HUES6 (cell line): ENCODE data around the gene ACTR1A.

Experiments
- H3K27ac ChIP-seq: 2 replicates; pipeline ENCODE4 v1.7.0; 2013; ENCODE audit warnings: low read depth, mild to moderate bottlenecking, low read length, inconsistent platforms
- H3K27me3 ChIP-seq: 2 replicates; pipeline ENCODE4 v1.6.1; 2013; ENCODE audit warnings: low read length; ENCODE audit not compliant: control insufficient read depth, insufficient read depth
- H3K36me3 ChIP-seq: 2 replicates; pipeline ENCODE4 v1.6.1; 2013; ENCODE audit warnings: low read length; ENCODE audit not compliant: control insufficient read depth, insufficient read depth
- H3K4me1 ChIP-seq: 2 replicates; pipeline ENCODE4 v1.6.1; 2013; ENCODE audit warnings: low read length; ENCODE audit not compliant: control insufficient read depth, insufficient read depth
- H3K4me3 ChIP-seq: 2 replicates; pipeline ENCODE4 v1.5.1; 2013; ENCODE audit warnings: low read depth, low read length
- H3K9ac ChIP-seq: one replicate; pipeline ENCODE4 v1.6.1; 2013; ENCODE audit warnings: mild to moderate bottlenecking, low read length
- H3K9me3 ChIP-seq: 2 replicates; pipeline ENCODE4 v1.6.1; 2013; ENCODE audit warnings: low read depth, low read length; ENCODE audit not compliant: control insufficient read depth, insufficient read depth

The ACTR1A gene

DNA sequence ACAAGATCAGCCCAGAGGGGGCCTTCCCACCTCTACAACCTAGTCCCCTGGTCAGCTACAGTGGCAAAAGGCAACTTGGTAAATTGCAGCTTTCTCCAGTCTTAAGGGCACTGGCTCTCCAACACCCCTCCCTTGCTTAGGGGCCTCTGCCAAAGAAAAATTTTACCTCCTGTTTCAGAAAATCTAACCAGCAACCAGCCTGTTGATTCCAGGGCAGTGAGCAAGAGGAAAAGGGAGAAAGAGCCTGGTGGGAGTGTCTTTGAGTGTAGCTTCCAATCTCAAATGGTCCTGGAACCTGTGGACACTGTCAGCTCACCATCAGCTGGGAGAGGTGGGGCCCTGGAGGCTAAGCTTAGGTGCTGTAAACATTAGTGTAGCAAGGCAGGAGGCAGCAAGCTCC is 22.9 kb downstream of the ACTR1A start:
- Histone ChIP-seq H3K27me3 (no peaks in the 10 kb centered on the region), H3K36me3 (peaks cover 58% of the 10 kb centered on the region), H3K4me1 (no peaks in the 10 kb centered on the region), H3K4me3 (no peak overlapping the region), H3K27ac (no peak overlapping the region), H3K9ac (no peak overlapping the region), H3K9me3 (no peaks in the 10 kb centered on the region)

DNA sequence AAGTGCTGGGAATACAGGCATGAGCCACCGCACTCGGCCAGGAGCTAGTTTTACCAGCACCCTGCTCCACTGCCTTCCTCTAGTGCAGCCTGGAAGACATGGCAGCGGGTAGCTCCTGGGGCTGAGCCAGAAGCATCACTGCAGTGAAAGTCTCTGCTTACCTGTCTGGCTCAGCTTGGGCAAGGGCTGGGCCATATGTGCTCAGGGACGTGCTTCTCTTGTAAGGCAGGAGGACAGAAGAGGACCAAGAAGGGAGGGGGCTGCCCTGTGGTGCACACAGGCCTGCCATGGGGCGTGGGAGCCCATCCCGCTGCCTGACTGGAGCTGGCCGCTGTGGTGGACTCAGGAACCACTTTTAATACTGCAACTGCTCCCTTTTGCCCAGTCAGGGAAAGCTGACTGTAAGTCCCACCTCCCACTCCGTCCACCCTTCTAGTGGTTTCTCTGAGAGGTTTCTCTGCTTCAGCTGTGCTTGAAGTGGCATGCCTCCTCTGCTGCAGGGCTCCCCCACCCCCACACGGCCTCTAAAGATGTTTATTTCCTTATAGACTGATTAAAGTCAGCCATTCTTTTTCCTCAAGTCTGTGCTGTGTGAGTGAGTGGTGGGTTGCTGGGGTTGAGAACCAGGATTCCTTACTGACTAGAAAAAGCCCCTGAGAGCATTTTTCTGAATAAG is 25.9 kb downstream of the ACTR1A start:
- Histone ChIP-seq H3K27ac (no peak overlapping the region), H3K4me3 (no peak overlapping the region), H3K9me3 (no peaks in the 10 kb centered on the region), H3K27me3 (no peaks in the 10 kb centered on the region), H3K9ac (no peak overlapping the region), H3K4me1 (no peaks in the 10 kb centered on the region), H3K36me3 (peaks cover 27% of the 10 kb centered on the region)

DNA sequence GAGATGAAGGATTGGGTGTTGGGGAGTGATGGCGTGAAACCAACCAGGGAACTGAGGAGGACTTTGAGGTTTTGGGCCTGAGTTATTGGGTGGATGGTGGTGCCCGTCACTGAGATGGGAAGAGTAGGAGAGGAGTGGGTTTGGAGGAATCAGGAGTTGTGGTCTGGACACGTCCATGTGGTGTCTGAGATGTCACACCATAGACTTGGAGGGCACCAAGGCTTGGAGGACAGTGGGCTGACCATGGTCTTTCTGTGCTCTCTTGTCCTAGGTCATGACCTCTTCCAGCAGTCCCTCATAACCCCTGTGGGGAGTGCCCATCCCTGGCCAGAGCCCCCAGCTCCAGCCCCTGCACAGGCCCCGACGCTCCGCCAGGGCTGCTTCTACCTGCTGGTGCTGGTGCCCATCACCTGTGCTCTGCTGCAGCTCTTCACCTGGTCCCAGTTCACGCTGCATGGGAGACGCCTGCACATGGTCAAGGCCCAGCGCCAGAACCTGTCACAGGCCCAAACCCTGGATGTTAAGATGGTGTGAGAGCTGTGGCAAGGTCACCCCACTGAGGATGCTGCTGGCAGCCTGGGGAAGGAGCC is 27.0 kb downstream of the ACTR1A start:
- peaks cover 16% of the 10 kb centered on the region for H3K36me3 ChIP-seq

DNA sequence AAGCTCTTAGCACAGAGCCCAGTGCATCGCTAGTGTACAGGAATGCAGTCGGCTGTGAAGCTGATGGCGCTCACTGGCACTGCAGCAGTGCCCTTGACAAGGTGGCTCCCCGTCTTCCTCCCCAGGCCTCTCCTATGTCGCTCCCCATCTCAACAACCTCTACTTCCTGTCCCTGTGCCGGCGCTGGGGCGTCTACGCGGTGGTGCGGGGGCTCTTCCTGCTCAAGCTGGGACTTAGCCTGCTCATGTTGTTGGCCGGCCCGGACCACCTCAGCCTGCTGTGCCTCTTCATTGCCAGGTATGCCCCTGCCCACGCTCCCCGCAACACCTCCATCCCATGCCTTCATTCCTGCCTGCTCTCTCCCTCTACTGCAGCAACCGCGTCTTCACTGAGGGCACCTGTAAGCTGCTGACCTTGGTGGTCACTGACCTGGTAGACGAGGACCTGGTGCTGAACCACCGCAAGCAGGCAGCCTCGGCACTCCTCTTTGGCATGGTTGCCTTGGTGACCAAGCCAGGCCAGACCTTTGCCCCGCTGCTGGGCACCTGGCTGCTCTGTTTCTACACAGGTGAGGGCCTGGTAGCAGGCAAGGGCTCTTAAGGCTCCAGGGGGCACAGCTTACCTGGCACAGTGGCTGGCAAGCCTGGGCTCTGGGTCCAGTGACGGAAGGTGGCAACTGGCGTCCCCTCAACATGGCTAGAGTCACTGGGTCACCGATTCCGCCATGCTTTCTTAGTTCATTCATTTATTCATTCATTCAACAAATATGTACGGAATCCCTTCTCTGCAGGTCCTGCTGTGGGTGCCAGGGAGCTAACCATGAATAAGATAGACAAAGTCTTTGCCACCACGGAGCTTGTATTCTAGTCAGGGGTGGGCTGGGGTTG is 28.8 kb downstream of the ACTR1A start:
- no peak overlapping the region for H3K27ac ChIP-seq
- H3K27me3 ChIP-seq = no peaks in the 10 kb centered on the region
- H3K9me3 ChIP-seq = no peaks in the 10 kb centered on the region
- no peak overlapping the region for H3K4me3 ChIP-seq
- H3K4me1 ChIP-seq = no peaks in the 10 kb centered on the region
- H3K36me3 ChIP-seq = peaks cover 7% of the 10 kb centered on the region
- H3K9ac ChIP-seq = no peak overlapping the region

More for the DNA sequence above, 27.0 kb downstream of the ACTR1A start:
- no peak overlapping the region for H3K9ac ChIP-seq
- H3K4me1 ChIP-seq = no peaks in the 10 kb centered on the region
- no peak overlapping the region for H3K27ac ChIP-seq
- no peaks in the 10 kb centered on the region for H3K27me3 ChIP-seq
- H3K4me3 ChIP-seq = no peak overlapping the region
- H3K9me3 ChIP-seq = no peaks in the 10 kb centered on the region

DNA sequence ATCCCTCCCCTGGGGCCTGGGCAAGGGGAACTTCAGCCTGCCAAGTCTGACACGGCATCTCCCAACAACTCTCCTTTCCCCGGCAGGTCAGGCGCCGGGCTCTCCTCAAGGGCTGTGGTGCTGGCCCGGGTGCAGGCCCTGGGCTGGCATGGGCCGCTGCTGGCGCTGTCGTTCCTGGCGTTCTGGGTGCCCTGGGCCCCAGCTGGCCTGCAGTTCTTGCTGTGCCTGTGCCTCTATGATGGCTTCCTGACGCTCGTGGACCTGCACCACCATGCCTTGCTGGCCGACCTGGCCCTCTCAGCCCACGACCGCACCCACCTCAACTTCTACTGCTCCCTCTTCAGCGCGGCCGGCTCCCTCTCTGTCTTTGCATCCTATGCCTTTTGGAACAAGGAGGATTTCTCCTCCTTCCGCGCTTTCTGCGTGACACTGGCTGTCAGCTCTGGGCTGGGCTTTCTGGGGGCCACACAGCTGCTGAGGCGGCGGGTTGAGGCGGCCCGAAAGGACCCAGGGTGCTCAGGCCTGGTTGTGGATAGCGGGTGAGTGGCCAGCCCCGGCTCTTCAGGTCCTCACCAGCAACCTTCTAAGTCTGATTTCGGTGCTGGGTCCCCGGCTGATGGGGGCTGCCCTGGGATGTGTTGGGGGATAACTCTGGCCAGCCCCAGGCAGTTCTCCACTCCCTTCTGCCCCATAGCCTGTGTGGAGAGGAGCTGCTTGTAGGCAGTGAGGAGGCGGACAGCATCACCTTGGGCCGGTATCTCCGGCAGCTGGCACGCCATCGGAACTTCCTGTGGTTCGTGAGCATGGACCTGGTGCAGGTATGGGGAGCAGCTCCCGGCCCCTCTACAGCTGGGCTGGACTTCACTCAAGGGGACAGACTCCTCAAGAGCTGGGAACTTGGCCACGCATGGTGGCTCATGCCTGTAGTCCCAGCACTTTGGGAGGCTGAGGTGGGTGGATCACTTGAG is 31.6 kb downstream of the ACTR1A start:
- Histone ChIP-seq H3K27ac (no peak overlapping the region), H3K36me3 (peaks cover 4% of the 10 kb centered on the region; the same call in 1 of the 2 replicates), H3K27me3 (no peaks in the 10 kb centered on the region), H3K9me3 (no peaks in the 10 kb centered on the region), H3K4me1 (peaks cover 2% of the 10 kb centered on the region; the same call in 1 of the 2 replicates), H3K9ac (no peak overlapping the region), H3K4me3 (no peak overlapping the region)

DNA sequence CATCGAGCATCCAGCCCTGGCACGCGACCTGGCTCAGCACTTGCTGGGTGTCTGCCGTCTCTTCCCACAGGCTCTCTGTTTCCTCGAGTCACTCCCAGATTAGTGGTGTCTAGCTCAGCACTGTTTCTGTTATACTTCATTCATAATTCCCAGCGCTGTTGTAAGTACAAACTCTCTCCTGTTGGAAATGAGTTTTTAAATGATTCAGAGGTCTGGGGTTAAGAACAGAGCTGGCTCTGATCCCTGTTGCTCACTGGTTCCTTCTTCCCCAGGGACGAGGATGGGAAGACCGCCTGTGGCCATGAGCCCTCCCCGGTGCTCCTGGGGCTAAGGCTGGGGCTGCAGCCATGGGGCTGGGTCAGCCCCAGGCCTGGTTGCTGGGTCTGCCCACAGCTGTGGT is 33.8 kb downstream of the ACTR1A start:
- no peak overlapping the region for H3K4me3 ChIP-seq
- no peak overlapping the region for H3K27ac ChIP-seq
- H3K4me1 ChIP-seq = peaks cover 6% of the 10 kb centered on the region; the same call in 1 of the 2 replicates
- H3K27me3 ChIP-seq = no peaks in the 10 kb centered on the region
- no peak overlapping the region for H3K9ac ChIP-seq
- H3K36me3 ChIP-seq = no peaks in the 10 kb centered on the region; the same call in 1 of the 2 replicates
- H3K9me3 ChIP-seq = no peaks in the 10 kb centered on the region

DNA sequence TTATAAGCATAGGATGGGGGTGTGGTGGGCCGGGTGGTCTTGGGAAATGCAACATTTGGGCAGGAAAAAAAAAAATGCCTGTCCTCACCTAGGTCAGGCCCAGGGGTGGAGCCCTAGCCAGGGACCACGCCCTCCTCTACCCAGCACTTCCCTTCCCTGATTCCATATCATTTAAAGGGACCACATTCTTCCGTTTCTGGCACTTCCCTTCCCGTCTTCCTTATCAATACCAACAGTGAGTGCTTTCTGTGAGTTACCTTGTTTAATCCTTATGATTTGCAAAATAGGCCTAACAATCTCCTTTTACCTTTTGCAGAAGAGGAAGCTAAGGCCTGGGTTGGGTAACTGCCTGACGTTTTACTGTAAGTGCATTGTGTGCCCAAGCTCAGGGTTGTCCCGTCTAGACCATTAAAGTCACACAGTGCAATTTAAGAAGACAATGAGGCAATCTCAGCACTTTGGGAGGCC is 34.5 kb downstream of the ACTR1A start:
- Histone ChIP-seq H3K36me3 (no peaks in the 10 kb centered on the region; the same call in 1 of the 2 replicates), H3K9ac (no peak overlapping the region), H3K27me3 (no peaks in the 10 kb centered on the region), H3K27ac (no peak overlapping the region), H3K4me1 (peaks cover 10% of the 10 kb centered on the region; the same call in 1 of the 2 replicates), H3K4me3 (no peak overlapping the region), H3K9me3 (no peaks in the 10 kb centered on the region)

DNA sequence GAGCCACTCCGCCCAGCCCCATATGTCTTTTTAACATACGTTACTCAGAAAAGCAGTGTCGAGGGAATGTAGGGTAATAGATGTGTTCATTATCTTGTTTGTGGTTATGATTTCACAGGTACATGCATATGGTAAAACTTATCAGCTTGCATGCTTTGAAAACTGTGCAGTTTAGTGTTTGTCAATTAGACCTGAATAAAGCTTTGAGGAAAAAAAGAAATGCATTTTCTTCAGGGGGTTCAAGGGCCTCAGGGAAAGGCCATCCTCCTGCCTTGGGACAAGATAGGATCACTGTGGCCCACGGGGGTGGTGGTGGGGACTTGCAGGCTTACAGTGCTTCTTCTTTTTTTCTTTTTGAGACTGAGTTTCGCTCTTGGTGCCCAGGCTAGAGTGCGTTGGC is 35.2 kb downstream of the ACTR1A start:
- H3K27ac ChIP-seq = no peak overlapping the region
- H3K9me3 ChIP-seq = no peaks in the 10 kb centered on the region
- H3K36me3 ChIP-seq = no peaks in the 10 kb centered on the region; the same call in 1 of the 2 replicates
- peaks cover 1% of the 10 kb centered on the region; the same call in 1 of the 2 replicates for H3K27me3 ChIP-seq
- H3K4me1 ChIP-seq = peaks cover 16% of the 10 kb centered on the region
- no peak overlapping the region for H3K9ac ChIP-seq
- H3K4me3 ChIP-seq = no peak overlapping the region

DNA sequence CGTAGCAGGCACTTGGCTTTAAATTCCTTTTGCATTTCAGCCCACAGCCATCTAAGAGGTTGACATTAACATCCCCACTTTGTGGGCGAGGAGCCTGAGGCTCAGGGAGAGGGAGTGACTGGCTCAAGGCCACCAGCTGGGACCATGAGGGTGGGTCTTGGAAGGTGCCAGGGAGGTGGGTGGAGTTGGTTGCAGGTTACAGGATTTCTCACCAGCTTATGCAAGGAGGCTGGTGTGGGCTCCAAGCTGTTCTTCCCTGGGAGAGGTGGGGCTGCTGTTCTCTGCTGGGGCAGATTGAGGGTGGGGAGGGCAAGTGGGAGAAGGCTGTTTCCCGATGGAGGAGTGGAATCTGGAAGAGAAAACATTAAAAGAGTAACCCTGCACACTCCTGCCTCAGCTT is 37.0 kb downstream of the ACTR1A start:
- H3K4me3 ChIP-seq = no peak overlapping the region
- H3K36me3 ChIP-seq = no peaks in the 10 kb centered on the region; the same call in 1 of the 2 replicates
- no peak overlapping the region for H3K9ac ChIP-seq
- no peak overlapping the region for H3K27ac ChIP-seq
- H3K9me3 ChIP-seq = no peaks in the 10 kb centered on the region
- H3K4me1 ChIP-seq = peaks cover 32% of the 10 kb centered on the region
- peaks cover 6% of the 10 kb centered on the region; the same call in 1 of the 2 replicates for H3K27me3 ChIP-seq

DNA sequence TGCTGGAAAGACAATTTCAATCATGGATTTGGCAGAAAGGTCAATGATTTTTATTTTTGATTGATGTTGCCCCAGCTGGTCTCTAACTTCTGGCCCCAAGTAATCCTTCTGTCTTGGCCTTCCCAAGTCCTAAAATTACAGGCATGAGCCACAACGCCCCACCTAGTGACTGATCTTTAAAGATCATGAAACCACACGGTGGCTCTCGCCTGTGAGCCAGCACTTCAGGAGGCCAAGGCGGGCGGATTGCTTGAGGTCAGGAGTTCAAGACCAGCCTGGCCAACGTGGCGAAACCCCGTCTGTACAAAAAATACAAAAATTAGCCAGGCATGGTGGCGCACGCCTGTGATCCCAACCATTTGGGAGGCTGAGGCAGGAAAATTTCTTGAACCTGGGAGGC is 38.5 kb downstream of the ACTR1A start:
- H3K36me3 ChIP-seq = no peaks in the 10 kb centered on the region; the same call in 1 of the 2 replicates
- H3K4me1 ChIP-seq = peaks cover 32% of the 10 kb centered on the region
- no peaks in the 10 kb centered on the region for H3K9me3 ChIP-seq
- H3K9ac ChIP-seq = no peak overlapping the region
- H3K27ac ChIP-seq = no peak overlapping the region
- peaks cover 6% of the 10 kb centered on the region; the same call in 1 of the 2 replicates for H3K27me3 ChIP-seq
- no peak overlapping the region for H3K4me3 ChIP-seq
